PFSK-1 (cell line): ENCODE measurements around the gene OVCA2.

Experiments used
- FOXP2 ChIP-seq: optimal IDR thresholded peaks from 2 replicates; pipeline ENCODE3; 2011; ENCODE audit warnings: borderline replicate concordance, control low read depth, inconsistent platforms; ENCODE audit not compliant: insufficient read depth; ENCODE audit errors: extremely low read length, extremely low read depth
- POLR2AphosphoS5 ChIP-seq: IDR thresholded peaks from 2 replicates; pipeline ENCODE4 v1.6.1; 2012; ENCODE audit warnings: low read depth, mild to moderate bottlenecking, control low read depth, low read length, moderate library complexity
- REST ChIP-seq, 2 experiments: IDR thresholded peaks; 2 replicates each; pipeline versions ENCODE4 v1.6.1 to v1.8.0; 2011 to 2012; ENCODE audit warnings: low read depth in 2 of 2, low read length in 2 of 2, control low read depth in 1 of 2, inconsistent platforms in 1 of 2, mild to moderate bottlenecking in 1 of 2, moderate library complexity in 1 of 2; ENCODE audit not compliant: insufficient read depth in 1 of 2
- SIN3A ChIP-seq: IDR thresholded peaks from 2 replicates; pipeline ENCODE4 v1.6.1; 2012; ENCODE audit warnings: mild to moderate bottlenecking, low read length, moderate library complexity, borderline replicate concordance; ENCODE audit not compliant: insufficient read depth
- TAF1 ChIP-seq: IDR thresholded peaks from 2 replicates; pipeline ENCODE4 v1.6.1; 2012; ENCODE audit warnings: low read length, control low read depth, borderline replicate concordance; ENCODE audit not compliant: insufficient read depth

GRCh38 chr17:2089021-2089422 lies 47.2 kb downstream of the OVCA2 start:
- TF ChIP-seq POLR2AphosphoS5 (0 out of 2 replicates have a peak, but pooled peaks have one; percentile 49), TAF1 (no peak), FOXP2 (no peak), SIN3A (no peak), REST (IDR thresholded peaks at IDR 0.05; ENCODE audit: insufficient read depth in 1 of 2, low read depth in 2 of 2, low read length in 2 of 2) (no peak)
